PC-9 (cell line): ENCODE measurements around the gene NXN.

ENCODE experiments used
- CTCF ChIP-seq: fragments of 200-600 bp; sonication (generic); conservative IDR thresholded peaks from 2 replicates; pipeline ENCODE4 v1.6.1; 2017; ENCODE audit warnings: mixed run types, antibody characterized with exemption, mild to moderate bottlenecking, moderate library complexity
- EZH2 ChIP-seq: fragments of 200-600 bp; sonication (generic); IDR thresholded peaks from 2 replicates; pipeline ENCODE4 v1.8.0; 2017; ENCODE audit warnings: antibody characterized with exemption, low read depth

GRCh38 chr17:969811-970355, 9.7 kb downstream of the NXN start:
- TF ChIP-seq CTCF (no peak), EZH2 (no peak)
